ENCODE measurements around the gene PPM1B. TPM values are rescaled to one million over a fixed set of nuclear protein-coding genes. Genes with fewer than 3 reads are reported as not detected.
A peak's percentile ranks its signal among the peaks of the same experiment; 100 is the strongest.

Gene PPM1B
- total RNA-seq, 2 donors from 2014 or later: 69.9 to 99.3 TPM

GRCh38 chr2:44230378-44230777 is 61.7 kb downstream of the PPM1B start:
- DNase-seq (ENCODE audit: low spot score) (no peak), ATAC-seq (ENCODE audit: insufficient number of reproducible peaks, low FRiP score, low read depth) (no peak)
- H3K4me1 ChIP-seq (ENCODE audit: control insufficient read depth in 1 of 2, low read depth in 2 of 2): peaks cover 8 to 17% of the 10 kb centered on the region in 2 donors
- TF ChIP-seq CTCF (IDR thresholded peaks at IDR 0.05): no peak
- H3K36me3 ChIP-seq: peaks cover 5% of the 10 kb centered on the region
- no peak overlapping the region for H3K4me3 ChIP-seq
- no peaks in the 10 kb centered on the region for H3K27me3 ChIP-seq (replicated peaks; ENCODE audit: insufficient read depth)
- no peak overlapping the region for H3K27ac ChIP-seq
- H3K9me3 ChIP-seq: no peaks in the 10 kb centered on the region

- H3K27ac ChIP-seq: peak overlapping the region in 1 of 2 donors; percentile 34
- no peak for TF ChIP-seq CTCF (IDR thresholded peaks at IDR 0.05)
- no peaks in the 10 kb centered on the region for H3K9me3 ChIP-seq
- no peaks in the 10 kb centered on the region for H3K27me3 ChIP-seq (replicated peaks; ENCODE audit: insufficient read depth)
- H3K4me1 ChIP-seq (ENCODE audit: control insufficient read depth in 1 of 2, low read depth in 2 of 2): peaks cover 8 to 36% of the 10 kb centered on the region in 2 donors
- no peak overlapping the region for H3K4me3 ChIP-seq
- ATAC-seq (ENCODE audit: insufficient number of reproducible peaks, low FRiP score, low read depth) (no peak), DNase-seq (ENCODE audit: low spot score) (no peak)
- no peaks in the 10 kb centered on the region for H3K36me3 ChIP-seq
These were observed 64.9 kb downstream of the PPM1B start for GRCh38 chr2:44233450-44234128.

GRCh38 chr2:44237221-44237620 is 68.5 kb downstream of the PPM1B start:
- H3K27ac ChIP-seq: no peak overlapping the region
- H3K4me3 ChIP-seq: no peak overlapping the region
- no peaks in the 10 kb centered on the region for H3K9me3 ChIP-seq
- ATAC-seq (ENCODE audit: insufficient number of reproducible peaks, low FRiP score, low read depth) (no peak), DNase-seq (ENCODE audit: low spot score) (no peak)
- peaks cover 8 to 30% of the 10 kb centered on the region in 2 donors for H3K4me1 ChIP-seq (ENCODE audit: control insufficient read depth in 1 of 2, low read depth in 2 of 2)
- H3K36me3 ChIP-seq: no peaks in the 10 kb centered on the region
- TF ChIP-seq CTCF (IDR thresholded peaks at IDR 0.05): no peak
- H3K27me3 ChIP-seq (replicated peaks; ENCODE audit: insufficient read depth): no peaks in the 10 kb centered on the region

GRCh38 chr2:44242904-44243303 is 74.2 kb downstream of the PPM1B start:
- no peak for TF ChIP-seq CTCF (IDR thresholded peaks at IDR 0.05)
- ATAC-seq (ENCODE audit: insufficient number of reproducible peaks, low FRiP score, low read depth): no peak
- H3K27me3 ChIP-seq (replicated peaks; ENCODE audit: insufficient read depth): no peaks in the 10 kb centered on the region

GRCh38 chr2:44244135-44244871 is 75.6 kb downstream of the PPM1B start:
- H3K4me3 ChIP-seq: peak overlapping the region; percentile 70
- DNase-seq (ENCODE audit: low spot score) (no peak), ATAC-seq (ENCODE audit: insufficient number of reproducible peaks, low FRiP score, low read depth) (no peak)
- no peaks in the 10 kb centered on the region for H3K27me3 ChIP-seq (replicated peaks; ENCODE audit: insufficient read depth)
- TF ChIP-seq CTCF (IDR thresholded peaks at IDR 0.05): peak; percentile 70
- H3K27ac ChIP-seq: no peak overlapping the region
- peaks cover 3 to 18% of the 10 kb centered on the region in 2 donors for H3K4me1 ChIP-seq (ENCODE audit: control insufficient read depth in 1 of 2, low read depth in 2 of 2)
- no peaks in the 10 kb centered on the region for H3K9me3 ChIP-seq
- H3K36me3 ChIP-seq: no peaks in the 10 kb centered on the region

More at GRCh38 chr2:44242904-44243303, 74.2 kb downstream of the PPM1B start:
- Histone ChIP-seq H3K4me1 (ENCODE audit: control insufficient read depth in 1 of 2, low read depth in 2 of 2) (peaks cover 3 to 18% of the 10 kb centered on the region in 2 donors), H3K4me3 (no peak overlapping the region), H3K27ac (no peak overlapping the region), H3K9me3 (no peaks in the 10 kb centered on the region), H3K36me3 (no peaks in the 10 kb centered on the region)
- DNase-seq (ENCODE audit: low spot score): no peak

All from thoracic aorta (tissue), 2 donors.